ENCODE measurements around the gene MYOM1.

GRCh38 chr18:3156325-3156640 is 63.5 kb downstream of the MYOM1 start:
- TF ChIP-seq CTCF (conservative IDR thresholded peaks at IDR 0.05 in 1 of 2, IDR thresholded peaks at IDR 0.05 in 1 of 2; ENCODE audit: extremely low read depth in 1 of 2, insufficient read depth in 1 of 2, low read depth in 1 of 2, low read length in 2 of 2) = no peak
- no peak for TF ChIP-seq EZH2 (IDR thresholded peaks at IDR 0.05; ENCODE audit: borderline replicate concordance, low read length)

All from mammary epithelial cell (primary cell).